NCI-H2227 (cell line): Measurements from ENCODE around the gene MXRA7.
"Not testable (repeated sequence)": the region's sequence is repeated elsewhere in the genome, so short reads cannot be mapped to it uniquely, and the experiment has no call there.

ENCODE experiments used
- DNase-seq: peaks from one replicate; lab custom pipeline; 2025; ENCODE audit not compliant: unreplicated experiment; lab: John Stamatoyannopoulos, UW

The MXRA7 gene

DNA sequence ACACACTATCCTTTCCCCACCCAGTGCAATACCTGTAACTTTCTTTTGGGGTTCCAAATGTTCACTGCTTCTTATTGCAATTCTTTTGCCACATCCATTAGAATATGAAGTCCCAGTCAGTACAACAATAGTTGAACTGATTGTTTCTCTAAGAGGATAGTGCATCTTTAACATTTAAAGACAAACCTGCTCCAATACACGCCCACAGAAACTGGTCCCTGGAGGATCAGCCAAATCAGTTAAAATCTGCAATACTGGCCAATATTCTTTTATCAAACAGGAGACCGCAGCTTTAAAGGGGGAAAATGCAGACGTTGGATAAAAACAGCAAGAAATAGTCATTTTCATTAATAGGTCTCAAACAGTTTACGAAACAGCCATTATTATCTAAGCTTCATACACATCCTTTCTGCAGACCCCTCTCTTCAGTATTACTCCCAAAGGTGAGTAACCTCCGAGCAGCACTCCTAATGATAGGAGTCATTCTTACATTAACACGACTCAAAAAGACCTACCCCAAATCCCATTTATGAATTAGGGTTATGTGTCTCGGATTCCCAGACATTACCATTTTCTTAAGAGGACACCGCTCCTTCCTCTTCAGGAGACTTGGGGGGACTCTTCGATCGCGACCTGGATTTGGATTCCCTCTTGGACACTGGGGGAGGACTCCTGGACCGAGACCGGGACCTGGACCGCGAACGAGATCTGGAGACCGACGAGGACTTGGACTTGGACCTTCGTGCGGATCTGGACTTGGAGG, 25.0 kb upstream of the MXRA7 start:
- DNase-seq: no peak

DNA sequence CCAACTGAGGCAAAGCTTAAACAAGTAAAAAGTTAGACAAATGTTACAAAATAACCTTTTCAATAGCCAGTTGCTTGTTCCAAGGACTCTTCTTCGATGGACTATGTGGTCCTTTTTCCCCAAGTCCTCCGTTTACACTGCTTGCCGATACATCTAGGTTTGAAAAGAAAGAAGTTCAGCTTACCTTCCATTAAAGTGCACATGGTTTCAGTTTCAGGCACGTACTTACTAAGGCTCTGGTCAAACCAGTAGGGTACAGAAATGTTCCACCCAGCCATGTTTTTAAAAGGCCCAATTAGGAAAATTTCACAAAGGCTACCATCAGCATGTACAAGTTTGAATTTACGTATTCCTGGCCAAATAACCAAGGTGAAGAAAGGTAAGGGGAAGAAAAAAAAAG, 24.2 kb upstream of the MXRA7 start:
- no peak for DNase-seq

- DNase-seq: no peak
Measured at GRCh38 chr17:76734080-76734840, 23.5 kb upstream of the MXRA7 start.

DNA sequence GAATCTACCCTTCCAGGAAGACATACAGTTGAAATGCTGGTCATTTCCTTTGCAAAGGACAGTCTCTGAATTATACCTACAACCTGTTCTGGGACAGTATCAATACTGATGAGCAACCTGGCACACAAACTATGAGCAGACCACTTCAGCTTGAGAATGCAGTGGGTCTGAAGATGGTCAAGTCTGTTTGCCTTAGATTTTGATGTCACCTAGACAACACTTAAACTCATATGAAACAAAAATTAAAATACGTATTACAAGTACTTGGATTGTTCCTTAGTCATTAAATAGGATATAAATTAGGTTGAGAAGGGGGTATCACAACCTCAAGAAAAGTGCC, 22.8 kb upstream of the MXRA7 start:
- no peak for DNase-seq

DNA sequence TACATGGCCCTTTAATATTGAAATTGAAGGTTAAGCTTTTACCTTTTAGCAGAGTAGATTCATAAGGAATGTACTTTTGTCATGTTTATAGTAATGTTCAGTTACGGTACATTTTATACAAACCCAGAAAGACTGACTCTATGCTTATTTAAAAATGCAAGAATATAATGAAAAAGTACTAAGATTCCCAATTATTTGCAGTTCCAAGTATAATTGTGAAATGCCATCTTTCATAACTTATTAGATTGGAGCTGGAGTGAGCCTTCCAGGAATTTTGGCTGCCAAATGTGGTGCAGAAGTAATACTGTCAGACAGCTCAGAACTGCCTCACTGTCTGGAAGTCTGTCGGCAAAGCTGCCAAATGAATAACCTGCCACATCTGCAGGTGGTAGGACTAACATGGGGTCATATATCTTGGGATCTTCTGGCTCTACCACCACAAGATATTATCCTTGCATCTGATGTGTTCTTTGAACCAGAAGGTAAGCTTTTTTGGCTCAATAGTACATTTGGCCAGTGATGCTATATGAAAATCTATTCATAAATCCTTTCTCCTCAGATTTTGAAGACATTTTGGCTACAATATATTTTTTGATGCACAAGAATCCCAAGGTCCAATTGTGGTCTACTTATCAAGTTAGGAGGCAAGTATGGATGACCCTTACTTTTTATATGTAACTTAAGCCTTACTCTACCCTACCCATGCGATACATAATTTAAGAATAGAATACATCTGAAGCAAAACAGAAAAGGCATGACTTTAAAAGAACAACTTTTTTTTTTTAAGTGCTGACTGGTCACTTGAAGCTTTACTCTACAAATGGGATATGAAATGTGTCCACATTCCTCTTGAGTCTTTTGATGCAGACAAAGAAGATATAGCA, 22.2 kb upstream of the MXRA7 start:
- no peak for DNase-seq

DNA sequence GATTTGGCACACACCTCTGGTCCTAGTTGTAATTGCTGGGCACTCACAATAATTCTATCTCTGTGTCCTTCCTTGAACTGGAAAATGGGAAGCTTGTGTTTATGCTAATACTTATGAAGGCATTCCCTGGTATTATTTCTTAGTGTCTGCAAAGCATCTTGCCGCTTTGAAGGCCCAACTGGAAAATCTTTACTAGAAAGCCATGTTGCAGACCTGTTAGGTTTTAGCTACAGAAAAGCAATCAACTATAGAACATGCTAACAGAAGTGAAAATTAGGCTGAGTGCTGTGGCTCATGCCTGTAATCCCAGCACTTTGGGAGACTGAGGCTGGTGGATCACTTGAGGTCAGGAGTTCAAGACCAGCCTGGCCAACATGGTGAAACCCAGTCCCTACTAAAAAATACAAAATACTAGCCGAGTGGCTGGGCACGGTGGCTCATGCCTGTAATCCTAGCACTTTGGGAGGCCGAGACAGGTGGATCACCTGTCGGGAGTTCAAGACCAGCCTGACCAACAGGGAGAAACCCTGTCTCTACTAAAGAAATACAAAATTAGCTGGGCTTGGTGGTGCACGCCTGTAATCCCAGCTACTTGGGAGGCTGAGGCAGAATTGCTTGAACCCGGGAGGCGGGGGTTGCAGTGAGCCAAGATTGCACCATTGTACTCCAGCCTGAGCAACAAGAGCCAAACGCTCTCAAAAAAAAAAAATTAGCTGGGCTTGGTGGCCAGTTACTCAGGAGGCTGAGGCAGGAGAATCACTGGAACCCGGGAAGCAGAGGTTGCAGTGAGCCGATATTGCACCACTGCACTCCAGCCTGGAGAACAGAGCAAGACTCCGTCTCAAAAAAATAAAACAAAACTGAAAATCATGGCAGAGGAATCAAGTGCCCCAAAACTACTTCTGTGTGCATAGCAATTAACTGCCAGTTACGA, 21.3 kb upstream of the MXRA7 start:
- not testable (repeated sequence) for DNase-seq

DNA sequence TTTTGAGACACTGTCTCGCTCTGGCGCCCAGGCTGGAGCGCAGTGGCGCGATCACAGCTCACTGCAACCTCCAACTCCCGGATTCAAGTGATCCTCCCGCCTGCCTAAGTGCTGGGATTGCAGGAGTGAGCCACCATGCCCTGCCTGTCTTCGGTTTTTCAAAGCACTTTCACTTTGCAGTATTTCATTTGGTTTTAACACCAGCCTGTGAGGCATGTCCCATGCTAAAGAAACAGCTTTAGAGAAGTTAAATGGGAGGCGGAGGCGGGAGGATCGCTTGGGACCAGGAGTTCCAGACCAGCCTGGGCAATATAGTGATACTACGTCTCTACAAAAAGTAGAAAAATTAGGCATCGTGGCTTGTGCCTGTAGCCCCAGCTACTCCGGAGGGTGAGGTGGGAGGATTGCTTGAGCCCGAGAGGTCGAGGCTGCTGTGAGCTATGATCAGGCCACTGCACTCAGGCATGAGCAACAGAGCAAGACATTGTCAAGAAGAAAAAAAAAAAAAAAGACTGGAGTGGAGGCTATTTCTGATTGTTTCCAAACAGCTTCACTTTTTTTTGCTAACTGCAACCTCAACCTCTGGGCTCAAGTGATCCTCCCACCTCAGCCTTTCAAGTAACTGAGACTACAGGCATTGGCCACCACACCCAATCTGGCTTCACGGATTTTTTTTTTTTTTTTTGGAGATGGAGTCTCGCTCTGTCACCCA, 17.1 kb upstream of the MXRA7 start:
- peak; percentile 25 for DNase-seq

DNA sequence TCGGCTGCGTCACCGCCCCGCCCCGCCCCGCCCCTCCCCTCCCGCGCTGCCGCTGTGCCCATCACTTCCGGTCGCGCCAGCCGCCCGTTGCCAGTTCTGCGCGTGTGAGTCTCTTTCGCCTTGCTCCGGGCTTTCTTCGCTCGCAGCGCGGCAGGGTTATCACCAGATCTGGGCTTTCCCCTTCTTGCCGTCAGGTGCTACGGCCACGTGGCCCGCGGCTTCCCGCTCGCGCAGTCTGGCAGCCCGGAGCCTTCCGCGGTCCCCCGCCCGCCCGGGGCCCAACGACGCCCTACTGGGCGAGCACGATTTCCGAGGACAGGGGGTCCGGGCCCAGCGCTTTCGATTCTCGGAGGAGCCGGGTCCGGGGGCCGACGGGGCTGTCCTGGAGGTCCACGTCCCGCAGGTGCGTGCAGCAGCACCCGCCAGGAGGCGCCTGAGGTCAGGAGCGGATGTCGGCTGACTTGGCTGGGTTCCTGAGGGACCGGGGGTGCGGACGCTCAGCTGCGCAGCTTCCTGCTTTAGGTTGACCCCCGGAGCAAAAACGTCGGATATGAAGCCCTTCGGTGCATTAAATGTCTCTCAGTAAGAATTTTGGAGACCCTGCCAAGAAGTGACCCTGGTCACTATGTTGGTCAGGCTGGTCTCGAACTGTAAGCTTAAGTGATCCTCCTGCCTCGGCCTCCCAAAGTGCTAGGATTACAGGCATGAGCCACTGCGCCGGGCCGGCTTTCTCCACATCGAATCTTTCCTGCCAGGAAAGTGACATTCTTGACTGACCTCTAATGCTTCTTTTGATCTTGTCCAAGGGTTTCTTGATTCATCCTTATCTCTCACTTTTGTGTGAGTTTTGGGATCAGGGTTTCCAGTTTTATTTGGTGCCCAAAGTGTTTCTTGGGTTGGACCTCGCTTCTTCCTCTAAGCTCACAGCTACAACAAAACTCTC, 16.3 kb upstream of the MXRA7 start, which contains the start of gene METTL23:
METTL23 (plus strand) TSS at position 64 of the 943 bp plus-strand sequence. CDS start 2,872 bp downstream, outside the sequence.
- DNase-seq: peak; percentile 81

- peak; percentile 97 for DNase-seq
Measured at GRCh38 chr17:76726231-76726775, 15.5 kb upstream of the MXRA7 start, which contains the start of gene JMJD6. TSS of gene JMJD6 (minus strand) at chr17:76726606. CDS start at chr17:76726475, 131 bp downstream.

DNA sequence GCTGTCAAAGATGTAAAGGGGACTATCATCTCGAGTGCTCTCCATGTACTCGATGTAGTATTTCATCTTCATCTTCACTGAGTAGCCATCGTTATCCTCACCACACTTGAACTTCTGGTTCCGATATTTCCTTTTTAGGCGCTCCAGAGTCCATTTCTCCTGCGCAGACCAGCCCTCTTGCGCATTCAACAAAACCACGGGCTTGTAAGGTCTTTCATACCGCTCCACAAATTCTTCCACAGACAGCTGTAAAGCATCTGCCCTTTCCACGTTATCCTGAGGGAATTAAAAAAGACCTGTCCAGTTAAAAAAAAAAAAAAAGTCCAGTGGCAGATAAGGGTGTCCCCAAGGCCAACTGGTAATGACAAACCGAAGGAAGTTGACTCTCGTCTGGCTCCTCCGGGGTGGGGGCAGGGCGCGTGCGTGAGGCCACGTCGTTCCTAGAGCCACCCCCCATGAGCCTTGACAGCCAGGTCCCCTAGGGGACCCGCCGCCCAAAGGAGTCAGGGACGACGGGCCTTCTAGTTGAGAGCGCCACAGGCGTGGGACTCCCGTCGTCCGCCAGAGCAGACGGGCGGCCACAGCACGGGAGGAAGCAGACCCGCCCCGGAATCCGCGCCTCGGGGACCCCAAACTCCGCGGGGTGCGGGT, 14.9 kb upstream of the MXRA7 start:
- peak; percentile 62 for DNase-seq

- DNase-seq: no peak
Measured at GRCh38 chr17:76723812-76724211, 13.0 kb upstream of the MXRA7 start.

DNA sequence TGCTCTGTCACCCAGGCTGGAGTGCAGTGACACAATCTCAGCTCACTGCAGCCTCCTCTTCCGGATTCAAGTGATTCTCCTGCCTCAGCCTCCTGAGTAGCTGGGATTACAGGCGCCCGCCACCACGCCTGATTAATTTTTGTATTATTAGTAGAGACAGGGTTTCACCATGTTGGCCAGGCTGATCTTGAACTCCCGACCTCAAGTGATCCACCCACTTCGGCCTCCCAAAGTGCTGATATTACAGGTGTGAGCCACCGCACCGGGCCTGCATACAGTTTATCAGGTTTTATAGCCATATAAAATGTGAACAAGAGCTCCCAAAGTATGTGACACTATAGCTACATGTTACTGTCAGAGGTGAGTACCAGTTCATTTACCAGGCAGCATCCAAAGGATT, 12.2 kb upstream of the MXRA7 start:
- not testable (repeated sequence) for DNase-seq

GRCh38 chr17:76722279-76722678, 11.5 kb upstream of the MXRA7 start:
- no peak for DNase-seq

DNA sequence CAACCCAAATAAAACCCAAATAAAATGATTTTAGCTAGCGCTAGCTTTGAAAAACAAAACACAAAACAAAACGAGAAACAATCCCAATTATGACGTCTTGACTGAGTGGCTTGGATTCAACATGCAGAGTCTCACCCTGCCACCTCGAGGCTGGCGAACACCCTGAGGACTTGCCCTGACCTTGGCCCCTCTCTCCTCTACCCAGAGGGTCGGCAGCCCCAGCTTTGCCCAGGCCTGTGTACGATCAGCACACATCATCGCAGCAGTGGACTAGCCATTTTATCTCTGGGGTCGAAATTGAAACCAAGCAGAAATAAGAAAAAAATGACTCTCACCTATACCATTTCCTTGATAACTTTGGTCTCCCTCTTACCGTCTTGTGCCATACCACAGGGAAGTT, 10.7 kb upstream of the MXRA7 start:
- DNase-seq: no peak

GRCh38 chr17:76720941-76721340, 10.2 kb upstream of the MXRA7 start:
- no peak for DNase-seq

GRCh38 chr17:76720211-76720610, 9.4 kb upstream of the MXRA7 start:
- DNase-seq: no peak

- DNase-seq: no peak
Measured at GRCh38 chr17:76718516-76718915, 7.8 kb upstream of the MXRA7 start.

DNA sequence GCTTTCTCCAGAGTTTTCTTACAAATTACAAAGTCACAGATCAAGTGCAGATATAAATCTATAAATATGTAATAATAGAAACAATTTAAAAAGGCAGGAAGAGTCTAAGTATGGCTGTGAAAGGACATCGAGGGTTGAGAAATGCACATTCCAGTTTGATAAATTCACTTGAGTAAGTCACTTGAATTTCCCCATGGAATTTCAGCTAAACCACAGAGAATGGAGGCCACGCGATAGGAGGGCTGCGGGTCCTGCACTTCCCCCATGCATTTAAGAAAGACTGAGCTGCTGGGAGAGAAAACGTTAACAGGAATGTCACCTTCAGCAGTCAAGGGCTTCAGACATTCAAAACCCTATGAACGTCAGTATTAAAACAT, 6.1 kb upstream of the MXRA7 start:
- DNase-seq: no peak
